ELR (cell line): Measurements from ENCODE around the gene STRA6.
"Not testable (repeated sequence)": the region's sequence is repeated elsewhere in the genome, so short reads cannot be mapped to it uniquely, and the experiment has no call there.

Experiments
- DNase-seq: peaks from one replicate; pipeline ENCODE4 v3.0.0-alpha.2; 2015; ENCODE audit warnings: low read depth

The STRA6 gene

GRCh38 chr15:74179983-74180880, 22.4 kb downstream of the STRA6 start:
- DNase-seq = peak; percentile 78

- peak; percentile 94 for DNase-seq
Observed at GRCh38 chr15:74179101-74179841, 23.3 kb downstream of the STRA6 start.

- no peak for DNase-seq
Observed at GRCh38 chr15:74178326-74179100, 24.1 kb downstream of the STRA6 start.

GRCh38 chr15:74176262-74177214, 26.0 kb downstream of the STRA6 start:
- DNase-seq = no peak

GRCh38 chr15:74175271-74176191, 27.1 kb downstream of the STRA6 start:
- DNase-seq = no peak

- DNase-seq = no peak
Observed at GRCh38 chr15:74174958-74175253, 27.7 kb downstream of the STRA6 start.

- no peak for DNase-seq
Observed at GRCh38 chr15:74174219-74174957, 28.2 kb downstream of the STRA6 start.

GRCh38 chr15:74173380-74174218, 29.0 kb downstream of the STRA6 start, which contains the start of gene ISLR:
TSS of gene ISLR (plus strand) at chr15:74173710. CDS start at chr15:74174859, 1,149 bp downstream.
- no peak for DNase-seq

- peak; percentile 23 for DNase-seq
Observed at GRCh38 chr15:74172701-74173379, 29.7 kb downstream of the STRA6 start.

- DNase-seq = no peak
Observed at GRCh38 chr15:74171965-74172541, 30.5 kb downstream of the STRA6 start.

GRCh38 chr15:74170875-74171578, 31.6 kb downstream of the STRA6 start:
- no peak for DNase-seq

- DNase-seq = no peak
Observed at GRCh38 chr15:74170071-74170844, 32.3 kb downstream of the STRA6 start.

- no peak for DNase-seq
Observed at GRCh38 chr15:74168711-74169126, 33.9 kb downstream of the STRA6 start.

- DNase-seq = no peak
Observed at GRCh38 chr15:74167891-74168331, 34.7 kb downstream of the STRA6 start.

GRCh38 chr15:74165461-74165860, 37.1 kb downstream of the STRA6 start:
- DNase-seq = no peak

- DNase-seq = not testable (repeated sequence)
Observed at GRCh38 chr15:74162195-74162536, 40.4 kb downstream of the STRA6 start.
